Measurements from ENCODE around the gene TMEM80.
"Not testable (repeated sequence)": the region's sequence is repeated elsewhere in the genome, so short reads cannot be mapped to it uniquely, and the experiment has no call there.

TMEM80 gene

GRCh38 chr11:737366-737765, 41.8 kb downstream of the TMEM80 start:
- no peak for TF ChIP-seq GLIS3 (CRISPR knock-in tag; IDR thresholded peaks at IDR 0.05)
- no peak for TF ChIP-seq ESRRG (CRISPR knock-in tag; IDR thresholded peaks at IDR 0.05)
- TF ChIP-seq CSDC2 (CRISPR knock-in tag; IDR thresholded peaks at IDR 0.05) = no peak
- TF ChIP-seq ISL1 (CRISPR knock-in tag; IDR thresholded peaks at IDR 0.05) = no peak
- no peak for TF ChIP-seq ARNTL (CRISPR knock-in tag; IDR thresholded peaks at IDR 0.05; ENCODE audit: borderline replicate concordance, low read depth)
- no peak for TF ChIP-seq OSR1 (CRISPR knock-in tag; IDR thresholded peaks at IDR 0.05)
- TF ChIP-seq, protein P1, sequence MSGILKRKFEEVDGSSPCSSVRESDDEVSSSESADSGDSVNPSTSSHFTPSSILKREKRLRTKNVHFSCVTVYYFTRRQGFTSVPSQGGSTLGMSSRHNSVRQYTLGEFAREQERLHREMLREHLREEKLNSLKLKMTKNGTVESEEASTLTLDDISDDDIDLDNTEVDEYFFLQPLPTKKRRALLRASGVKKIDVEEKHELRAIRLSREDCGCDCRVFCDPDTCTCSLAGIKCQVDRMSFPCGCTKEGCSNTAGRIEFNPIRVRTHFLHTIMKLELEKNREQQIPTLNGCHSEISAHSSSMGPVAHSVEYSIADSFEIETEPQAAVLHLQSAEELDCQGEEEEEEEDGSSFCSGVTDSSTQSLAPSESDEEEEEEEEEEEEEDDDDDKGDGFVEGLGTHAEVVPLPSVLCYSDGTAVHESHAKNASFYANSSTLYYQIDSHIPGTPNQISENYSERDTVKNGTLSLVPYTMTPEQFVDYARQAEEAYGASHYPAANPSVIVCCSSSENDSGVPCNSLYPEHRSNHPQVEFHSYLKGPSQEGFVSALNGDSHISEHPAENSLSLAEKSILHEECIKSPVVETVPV (CRISPR knock-in tag; IDR thresholded peaks at IDR 0.05) = no peak
- ATAC-seq = peak; percentile 28; the same call in 1 of the 3 replicates

GRCh38 chr11:737899-738298, 42.3 kb downstream of the TMEM80 start:
- not testable (repeated sequence) for ATAC-seq

- TF ChIP-seq TOX (CRISPR knock-in tag; IDR thresholded peaks at IDR 0.05; ENCODE audit: borderline replicate concordance) = no peak
- TF ChIP-seq POU6F1 (CRISPR knock-in tag; IDR thresholded peaks at IDR 0.05; ENCODE audit: borderline replicate concordance, low read depth) = no peak
- TF ChIP-seq PATZ1 (CRISPR knock-in tag; IDR thresholded peaks at IDR 0.05; ENCODE audit: borderline replicate concordance) = no peak
- TF ChIP-seq PPARA (CRISPR knock-in tag; IDR thresholded peaks at IDR 0.05; ENCODE audit: borderline replicate concordance) = no peak
- TF ChIP-seq, protein P1 (CRISPR knock-in tag; IDR thresholded peaks at IDR 0.05) = no peak
- no peak for TF ChIP-seq ZNF8 (CRISPR knock-in tag; IDR thresholded peaks at IDR 0.05)
- ATAC-seq = no peak
Measured at GRCh38 chr11:742156-742546, 46.5 kb downstream of the TMEM80 start.

DNA sequence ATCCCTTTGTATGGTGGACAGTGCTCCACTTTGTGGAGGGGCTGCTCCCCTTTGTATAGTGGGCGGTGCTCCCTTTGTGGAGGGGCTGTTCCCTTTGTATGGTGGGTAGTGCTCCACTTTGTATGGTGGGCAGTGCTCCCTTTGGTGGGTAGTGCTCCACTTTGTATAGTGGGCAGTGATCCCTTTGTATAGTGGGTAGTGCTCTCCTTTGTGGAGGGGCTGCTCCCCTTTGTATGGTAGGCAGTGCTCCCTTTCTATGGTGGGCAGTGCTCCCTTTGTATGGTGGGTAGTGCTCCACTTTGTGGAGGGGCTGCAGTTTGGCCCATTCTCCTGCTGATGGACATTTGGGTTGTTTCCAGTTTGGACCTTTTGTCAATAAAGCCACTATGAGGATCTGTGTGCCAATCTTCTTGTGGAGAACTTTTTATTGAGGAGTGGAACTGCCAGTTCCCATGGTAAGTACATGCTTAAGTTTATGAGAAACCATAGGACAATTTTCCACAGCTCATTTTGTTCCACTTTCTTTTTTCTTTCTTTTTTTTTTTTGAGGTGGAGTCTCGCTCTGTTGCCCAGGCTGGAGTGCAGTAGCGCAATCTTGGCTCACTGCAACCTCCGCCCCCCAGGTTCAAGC, 47.1 kb downstream of the TMEM80 start:
- TF ChIP-seq, protein P2, sequence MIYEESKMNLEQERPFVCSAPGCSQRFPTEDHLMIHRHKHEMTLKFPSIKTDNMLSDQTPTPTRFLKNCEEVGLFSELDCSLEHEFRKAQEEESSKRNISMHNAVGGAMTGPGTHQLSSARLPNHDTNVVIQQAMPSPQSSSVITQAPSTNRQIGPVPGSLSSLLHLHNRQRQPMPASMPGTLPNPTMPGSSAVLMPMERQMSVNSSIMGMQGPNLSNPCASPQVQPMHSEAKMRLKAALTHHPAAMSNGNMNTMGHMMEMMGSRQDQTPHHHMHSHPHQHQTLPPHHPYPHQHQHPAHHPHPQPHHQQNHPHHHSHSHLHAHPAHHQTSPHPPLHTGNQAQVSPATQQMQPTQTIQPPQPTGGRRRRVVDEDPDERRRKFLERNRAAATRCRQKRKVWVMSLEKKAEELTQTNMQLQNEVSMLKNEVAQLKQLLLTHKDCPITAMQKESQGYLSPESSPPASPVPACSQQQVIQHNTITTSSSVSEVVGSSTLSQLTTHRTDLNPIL (CRISPR knock-in tag; IDR thresholded peaks at IDR 0.05; ENCODE audit: low read depth) = no peak
- TF ChIP-seq PPARA (CRISPR knock-in tag; IDR thresholded peaks at IDR 0.05; ENCODE audit: borderline replicate concordance) (no peak), ARNTL (CRISPR knock-in tag; IDR thresholded peaks at IDR 0.05; ENCODE audit: borderline replicate concordance, low read depth) (no peak), GLIS3 (CRISPR knock-in tag; IDR thresholded peaks at IDR 0.05) (no peak)
- ATAC-seq = no peak

- ATAC-seq = no peak
- TF ChIP-seq CSDC2 (CRISPR knock-in tag; IDR thresholded peaks at IDR 0.05) (no peak), ZNF70 (CRISPR knock-in tag; IDR thresholded peaks at IDR 0.05) (no peak), ISL1 (CRISPR knock-in tag; IDR thresholded peaks at IDR 0.05) (no peak), TSHZ2 (CRISPR knock-in tag; IDR thresholded peaks at IDR 0.05) (no peak), ZFP3 (CRISPR knock-in tag; IDR thresholded peaks at IDR 0.05) (no peak), OSR1 (CRISPR knock-in tag; IDR thresholded peaks at IDR 0.05) (no peak), ESRRG (CRISPR knock-in tag; IDR thresholded peaks at IDR 0.05) (no peak), SNAI2 (CRISPR knock-in tag; IDR thresholded peaks at IDR 0.05) (no peak), ZNF8 (CRISPR knock-in tag; IDR thresholded peaks at IDR 0.05) (no peak)
- TF ChIP-seq, protein P1 (CRISPR knock-in tag; IDR thresholded peaks at IDR 0.05) = no peak
- TF ChIP-seq, protein P2 (CRISPR knock-in tag; IDR thresholded peaks at IDR 0.05; ENCODE audit: low read depth) = no peak
Measured at GRCh38 chr11:745428-745827, 49.8 kb downstream of the TMEM80 start.
